GM12801 (cell line): ENCODE measurements around the gene COL4A4.

ENCODE experiments used
- CTCF ChIP-seq: IDR thresholded peaks from one replicate; pipeline ENCODE4 v1.5.1; 2011; ENCODE audit warnings: control low read depth; ENCODE audit not compliant: insufficient read length; ENCODE audit errors: extremely low read depth

The COL4A4 gene

GRCh38 chr2:226978300-226978699, 185.7 kb downstream of the COL4A4 start:
- no peak for TF ChIP-seq CTCF

- TF ChIP-seq CTCF, result no peak
Measured at GRCh38 chr2:226977775-226978190, 186.2 kb downstream of the COL4A4 start.

DNA sequence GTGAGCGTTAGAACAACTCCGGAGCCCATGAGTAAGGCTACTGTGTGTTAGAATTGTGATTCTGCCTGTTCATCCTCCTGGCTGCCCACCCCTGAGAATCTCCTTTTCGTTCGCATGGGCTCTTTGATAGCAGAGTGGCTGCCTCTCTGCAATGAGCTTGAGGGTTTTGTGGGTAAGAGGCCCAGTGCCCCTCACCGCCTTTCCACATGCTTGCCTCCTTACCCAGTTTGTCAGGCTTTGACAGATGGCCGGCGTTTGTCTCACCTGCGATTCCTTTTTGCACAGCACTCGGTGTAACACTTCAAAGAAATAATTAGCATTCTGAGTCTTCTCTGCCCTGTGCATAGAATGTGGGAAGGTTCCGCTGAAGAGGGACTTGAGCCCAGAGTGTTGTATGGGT, 190.2 kb downstream of the COL4A4 start:
- no peak for TF ChIP-seq CTCF

- no peak for TF ChIP-seq CTCF
Measured at GRCh38 chr2:226971770-226972169, 192.2 kb downstream of the COL4A4 start.

- TF ChIP-seq CTCF, result no peak
Measured at GRCh38 chr2:226971084-226971483, 192.9 kb downstream of the COL4A4 start.

DNA sequence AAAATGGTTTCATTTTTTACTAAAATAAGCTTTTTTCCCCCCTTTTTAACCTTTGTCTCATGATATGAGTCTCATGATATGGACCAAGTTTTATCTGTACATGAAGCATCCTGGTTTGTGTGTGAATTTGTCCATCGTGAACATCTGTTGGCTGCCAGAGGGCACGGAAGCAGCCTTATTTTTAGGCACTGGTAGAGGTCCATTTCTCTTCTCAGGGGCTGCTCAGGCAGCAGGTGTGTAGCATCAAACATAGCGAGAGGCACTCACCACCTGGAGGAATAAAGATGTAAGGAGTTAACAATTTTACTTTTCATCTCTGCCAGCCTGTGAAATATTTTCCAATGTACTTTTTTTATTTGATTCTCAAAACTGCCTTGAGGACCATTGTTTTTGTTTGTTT, 193.6 kb downstream of the COL4A4 start:
- no peak for TF ChIP-seq CTCF

GRCh38 chr2:226969417-226970080, 194.5 kb downstream of the COL4A4 start:
- no peak for TF ChIP-seq CTCF

DNA sequence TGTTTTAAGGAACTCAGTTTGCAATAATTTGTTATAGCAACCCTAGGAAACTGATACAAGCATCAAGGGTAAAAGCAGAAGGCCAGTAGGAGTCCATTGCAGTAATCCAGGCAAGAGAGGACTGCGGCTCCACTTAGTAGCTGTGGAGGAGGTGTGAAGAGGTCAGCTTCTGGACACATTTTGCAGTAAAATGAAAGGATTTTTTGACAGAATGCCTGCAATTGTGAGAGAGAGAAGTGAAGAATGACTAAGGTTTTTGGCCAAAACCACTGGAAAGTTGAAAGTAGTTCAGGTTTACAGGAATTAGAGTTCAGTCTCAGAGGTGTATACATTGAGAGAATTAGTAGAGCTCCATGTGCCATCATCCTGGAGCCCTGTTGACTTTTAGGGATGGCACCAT, 198.6 kb downstream of the COL4A4 start:
- TF ChIP-seq CTCF, result no peak
